Esophagus (tissue), 2 donors: ENCODE results near the gene ZNF785. TPM values are rescaled to one million over a fixed set of nuclear protein-coding genes. Genes with fewer than 3 reads are reported as not detected.
"Not testable (repeated sequence)": the region's sequence is repeated elsewhere in the genome, so short reads cannot be mapped to it uniquely, and the experiment has no call there.

Source experiments
- H3K27ac ChIP-seq, 2 donors: one replicate each; pipeline ENCODE4 v1.5.1; 2013; ENCODE audit warnings: low read depth in 2 of 2, mild to moderate bottlenecking in 2 of 2, inconsistent platforms in 1 of 2, low read length in 1 of 2, moderate library complexity in 1 of 2
- H3K27me3 ChIP-seq, 2 donors: one replicate each; pipeline ENCODE4 v1.6.1; 2013; ENCODE audit warnings: low read length in 2 of 2, control low read depth in 1 of 2, mild to moderate bottlenecking in 1 of 2; ENCODE audit not compliant: insufficient read depth in 2 of 2, control insufficient read depth in 1 of 2
- H3K36me3 ChIP-seq, 2 donors: one replicate each; pipeline ENCODE4 v1.6.1; 2013; ENCODE audit warnings: low read length in 1 of 2; ENCODE audit not compliant: control insufficient read depth in 2 of 2, insufficient read depth in 2 of 2
- H3K4me1 ChIP-seq, 2 donors: one replicate each; pipeline ENCODE4 v1.6.1; 2013; ENCODE audit warnings: low read length in 1 of 2; ENCODE audit not compliant: control insufficient read depth in 2 of 2, insufficient read depth in 2 of 2
- H3K4me3 ChIP-seq, 2 donors: one replicate each; pipeline ENCODE4 v1.5.1; 2013; ENCODE audit warnings: low read length in 2 of 2, mild to moderate bottlenecking in 2 of 2, low read depth in 1 of 2, moderate library complexity in 1 of 2
- H3K9me3 ChIP-seq, 2 donors: one replicate each; pipeline ENCODE4 v1.6.1; 2013; ENCODE audit warnings: mild to moderate bottlenecking in 2 of 2, low read depth in 1 of 2, low read length in 1 of 2, moderate library complexity in 1 of 2; ENCODE audit not compliant: control insufficient read depth in 2 of 2, insufficient read depth in 1 of 2
- WGBS, 2 donors: extraction: QIAGEN DNeasy Blood & Tissue Kit; methylation state at CpG; one replicate each; pipeline ENCODE4 v1.1.7; 2013; 5-methylcytosine and 5-hydroxymethylcytosine counted together
- polyA plus RNA-seq, 2 donors: library from polyadenylated mRNA; stranded (reverse); fragments of 200-250 nt; gene quantifications; one replicate each; pipeline ENCODE4 v1.2.3, GENCODE V29; 2013
- donor health status: healthy with polysubstance abuse.
- donor health status: Bipolar disorder and iron deficiency.

ZNF785 gene
- polyA plus RNA-seq, 2 donors, result 3.2 to 5.9 TPM

DNA sequence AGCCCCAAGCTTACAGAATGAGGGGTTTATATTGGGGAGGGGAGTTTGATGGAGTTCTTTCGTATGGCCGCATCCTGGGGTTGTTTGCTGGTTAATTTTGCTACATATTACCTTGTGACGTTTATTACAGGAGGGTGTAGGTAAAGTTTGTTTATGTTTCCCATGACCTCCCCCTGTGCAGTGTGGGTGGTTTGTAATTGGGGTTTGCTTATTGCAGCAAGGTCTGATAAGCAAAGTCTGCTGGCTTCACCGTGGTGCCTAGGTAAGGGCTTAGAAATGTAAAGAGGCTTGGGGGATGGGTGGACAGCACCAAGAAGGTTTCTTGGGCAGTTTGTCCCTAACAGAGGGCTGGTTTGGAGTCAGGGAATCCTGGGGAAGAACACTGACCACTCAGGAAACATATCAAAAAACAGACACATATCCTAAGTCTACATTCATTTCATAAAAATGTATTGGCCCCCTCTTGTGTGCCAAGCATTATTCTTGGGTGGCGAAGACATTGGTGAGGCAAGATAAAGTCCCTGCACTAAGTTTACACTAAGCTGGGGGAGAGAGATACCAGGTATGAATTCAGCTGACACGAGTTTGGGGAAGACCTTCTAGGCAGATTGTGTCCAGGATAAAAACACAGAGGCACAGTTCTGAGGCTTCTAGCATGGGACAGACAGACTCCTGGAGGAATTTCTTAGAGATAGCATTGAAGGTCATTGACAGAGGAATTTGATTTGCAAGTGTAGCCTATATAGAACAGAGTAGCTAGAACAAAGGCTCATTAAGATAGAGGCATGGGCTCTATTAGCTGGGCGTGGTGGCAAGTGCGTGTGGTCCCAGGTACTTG is 36.9 kb downstream of the ZNF785 start:
- Histone ChIP-seq H3K4me3 (no peak overlapping the region), H3K4me1 (peaks cover 0 to 3% of the 10 kb centered on the region in 2 donors), H3K27ac (no peak overlapping the region), H3K9me3 (no peaks in the 10 kb centered on the region), H3K27me3 (no peaks in the 10 kb centered on the region), H3K36me3 (peaks cover 0 to under 1% of the 10 kb centered on the region in 2 donors)
- WGBS, 2 donors, result 67 to 79% methylated on average over 8 of the region's 8 CpGs

- no peak overlapping the region for H3K27ac ChIP-seq
- no peaks in the 10 kb centered on the region for H3K4me1 ChIP-seq
- no peaks in the 10 kb centered on the region for H3K9me3 ChIP-seq
- H3K36me3 ChIP-seq, result no peaks in the 10 kb centered on the region
- no peaks in the 10 kb centered on the region for H3K27me3 ChIP-seq
- no peak overlapping the region for H3K4me3 ChIP-seq
- 84 to 89% methylated on average over 8 of the region's 8 CpGs for WGBS, 2 donors
These were observed 39.4 kb downstream of the ZNF785 start for GRCh38 chr16:30546115-30546514.

GRCh38 chr16:30543067-30543466 is 42.4 kb downstream of the ZNF785 start:
- no peaks in the 10 kb centered on the region for H3K27me3 ChIP-seq
- no peaks in the 10 kb centered on the region for H3K4me1 ChIP-seq
- no peak overlapping the region for H3K4me3 ChIP-seq
- H3K36me3 ChIP-seq, result no peaks in the 10 kb centered on the region
- no peaks in the 10 kb centered on the region for H3K9me3 ChIP-seq
- WGBS, 2 donors, result 83 to 85% methylated on average over 5 of the region's 5 CpGs
- no peak overlapping the region for H3K27ac ChIP-seq

GRCh38 chr16:30541502-30542329 is 43.8 kb downstream of the ZNF785 start:
- Histone ChIP-seq H3K27ac (no peak overlapping the region), H3K4me3 (no peak overlapping the region)
- WGBS, 2 donors, result 59 to 75% methylated on average over 10 of the region's 10 CpGs

DNA sequence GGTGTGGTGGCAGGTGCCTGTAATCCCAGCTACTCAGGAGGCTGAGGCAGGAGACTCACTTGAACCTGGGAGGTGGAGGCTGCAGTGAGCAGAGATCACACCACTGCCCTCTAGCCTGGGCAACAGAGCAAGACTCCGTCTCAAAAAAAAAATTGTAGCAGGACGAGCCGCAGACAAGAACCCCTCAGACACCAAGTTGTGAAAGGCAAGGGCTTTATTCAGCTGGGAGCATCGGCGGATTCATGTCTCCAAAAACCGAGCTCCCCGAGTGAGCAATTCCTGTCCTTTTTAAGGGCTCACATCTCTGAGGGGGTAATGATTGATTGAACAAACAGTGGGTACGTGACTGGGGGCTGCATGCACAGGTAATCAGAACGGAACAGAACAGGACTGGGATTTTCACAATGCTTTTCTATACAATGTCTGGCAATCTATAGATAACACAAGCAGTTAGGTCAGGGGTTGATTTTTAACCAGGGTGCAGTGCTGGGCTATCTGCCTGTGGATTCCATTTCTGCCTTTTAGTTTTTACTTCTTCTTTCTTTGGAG is 44.5 kb downstream of the ZNF785 start:
- not testable (repeated sequence) for H3K4me1 ChIP-seq, H3K27ac ChIP-seq

More at GRCh38 chr16:30541502-30542329, 43.8 kb downstream of the ZNF785 start:
- Histone ChIP-seq H3K9me3 (no peaks in the 10 kb centered on the region), H3K4me1 (no peaks in the 10 kb centered on the region), H3K27me3 (no peaks in the 10 kb centered on the region), H3K36me3 (no peaks in the 10 kb centered on the region)

DNA sequence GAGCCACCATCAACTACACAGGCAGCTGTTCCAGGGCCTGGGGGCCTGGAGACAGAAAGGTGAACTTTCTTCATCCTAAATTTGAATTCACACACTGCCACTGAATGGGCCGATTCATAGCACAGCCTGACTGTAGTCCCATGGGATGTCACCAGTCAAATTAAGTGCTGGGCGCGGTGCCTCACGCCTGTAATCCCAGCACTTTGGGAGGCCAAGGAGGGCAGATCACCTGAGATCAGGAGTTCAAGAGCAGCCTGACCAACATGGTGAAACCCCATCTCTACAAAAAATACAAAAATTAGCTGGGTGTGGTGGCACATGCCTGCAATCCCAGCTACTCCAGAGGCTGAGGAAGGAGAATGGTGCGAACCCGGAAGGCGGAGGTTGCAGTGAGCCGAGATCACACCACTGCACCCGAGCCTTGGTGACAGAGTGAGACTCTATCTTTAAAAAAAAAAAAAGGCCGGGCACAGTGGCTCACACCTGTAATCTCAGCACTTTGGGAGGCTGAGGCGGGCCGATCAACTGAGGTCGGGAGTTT is 45.4 kb downstream of the ZNF785 start:
- not testable (repeated sequence) for H3K27ac ChIP-seq, H3K36me3 ChIP-seq, H3K4me1 ChIP-seq, H3K4me3 ChIP-seq, H3K9me3 ChIP-seq, H3K27me3 ChIP-seq
- WGBS, 2 donors, result 85 to 88% methylated on average over 13 of the region's 13 CpGs

More for the DNA sequence above, 44.5 kb downstream of the ZNF785 start:
- H3K27me3 ChIP-seq, H3K4me3 ChIP-seq, H3K9me3 ChIP-seq, H3K36me3 ChIP-seq: not testable (repeated sequence)
- WGBS, 2 donors, result 61 to 82% methylated on average over 9 of the region's 9 CpGs

DNA sequence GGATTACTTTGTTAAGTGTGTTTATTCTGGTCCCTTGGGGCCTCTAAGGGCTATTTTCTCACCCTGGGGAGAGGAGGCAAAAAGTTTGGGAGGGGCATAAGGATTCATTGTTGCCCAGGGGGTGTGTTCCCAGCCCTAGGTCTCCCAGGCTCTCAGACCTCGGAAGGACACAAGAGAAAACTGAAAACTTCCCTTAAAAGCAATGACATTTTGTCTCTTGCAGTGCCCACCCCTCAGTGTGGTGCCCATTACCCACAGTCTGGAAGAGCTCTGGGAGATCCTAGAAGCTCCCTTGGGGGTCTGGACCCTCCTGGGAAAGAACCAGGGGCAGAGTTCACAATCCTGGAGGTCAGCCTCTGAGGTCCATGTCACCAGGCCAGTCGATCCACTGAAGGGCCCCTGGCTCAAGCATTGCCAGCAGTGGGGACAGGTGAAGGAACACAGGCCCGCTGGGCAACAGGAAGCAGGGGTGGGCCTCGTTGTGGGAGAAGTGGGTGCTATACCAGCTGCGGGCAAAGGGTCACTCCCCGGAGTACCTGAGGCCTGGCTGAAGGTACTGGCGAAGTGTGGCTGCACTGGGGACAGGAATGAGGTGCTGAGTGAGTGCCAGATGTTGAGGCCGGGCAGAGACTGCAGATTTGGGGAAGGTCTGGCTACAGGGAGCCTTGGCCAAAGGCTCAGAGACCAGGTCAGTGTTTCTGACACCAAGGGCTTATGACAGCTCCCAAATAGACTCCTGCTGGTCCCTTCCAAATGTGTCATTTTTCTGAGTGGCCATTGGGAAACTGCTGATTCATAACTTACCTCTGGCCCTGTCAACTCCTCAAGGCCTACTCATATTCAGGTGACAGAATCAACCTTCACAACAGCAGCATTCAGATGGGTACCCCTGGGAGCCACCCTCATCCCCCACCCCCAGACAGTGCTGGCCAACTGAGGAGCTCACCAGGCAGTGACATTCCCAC is 46.2 kb downstream of the ZNF785 start:
- no peak overlapping the region for H3K4me3 ChIP-seq
- no peaks in the 10 kb centered on the region for H3K4me1 ChIP-seq
- no peaks in the 10 kb centered on the region for H3K27me3 ChIP-seq
- 75 to 87% methylated on average over 8 of the region's 8 CpGs for WGBS, 2 donors
- H3K36me3 ChIP-seq, result no peaks in the 10 kb centered on the region
- H3K9me3 ChIP-seq, result no peaks in the 10 kb centered on the region
- H3K27ac ChIP-seq, result no peak overlapping the region

DNA sequence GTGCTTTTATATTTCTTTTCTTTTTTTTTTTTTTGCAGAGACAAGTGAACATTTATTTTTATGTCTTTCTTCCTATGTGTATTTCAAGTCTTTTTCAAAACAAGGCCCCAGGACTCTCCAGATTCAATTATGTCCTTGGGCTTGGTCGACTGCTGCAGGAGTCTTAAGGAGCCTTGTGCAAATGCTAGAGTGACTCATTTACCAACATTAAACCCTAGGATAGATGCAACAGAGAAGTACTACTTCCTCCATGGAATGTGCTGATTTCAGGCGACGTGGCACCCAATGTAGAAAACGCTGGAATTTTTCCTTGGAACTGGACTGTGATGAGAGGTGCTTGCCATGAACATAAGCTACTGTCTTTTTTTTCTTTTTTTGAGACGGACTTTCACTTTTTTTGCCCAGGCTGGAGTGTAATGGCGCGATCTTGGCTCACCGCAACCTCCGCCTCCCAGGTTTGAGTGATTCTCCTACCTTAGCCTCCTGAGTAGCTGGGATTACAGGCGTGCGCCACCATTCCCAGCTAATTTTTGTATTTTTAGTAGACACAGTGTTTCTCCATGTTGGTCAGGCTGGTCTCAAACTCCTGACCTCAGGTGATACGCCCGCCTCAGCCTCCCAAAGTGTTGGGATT is 49.0 kb downstream of the ZNF785 start:
- not testable (repeated sequence) for H3K9me3 ChIP-seq, H3K27ac ChIP-seq, H3K36me3 ChIP-seq, H3K27me3 ChIP-seq, H3K4me1 ChIP-seq, H3K4me3 ChIP-seq
- 90 to 93% methylated on average over 13 of the region's 13 CpGs for WGBS, 2 donors
